ENCODE measurements around the gene RAB31. TPM values are rescaled to one million over a fixed set of nuclear protein-coding genes. Genes with fewer than 3 reads are reported as not detected.

The RAB31 gene
- total RNA-seq (2021) (30.8 to 34.9 TPM (median 32.9 TPM) in 3 replicates), Bru-seq, nascent RNA (percentile 62 among the genes with signal in this experiment)
- long read RNA-seq, experiment 1, full-length matches to known transcripts = 261 of 288 reads
- long read RNA-seq, experiment 1, partial matches to known transcripts = 5 of 288 reads
- long read RNA-seq, experiment 1, other reads (novel, unspliced or antisense) = 22 of 288 reads
- long read RNA-seq, experiment 2, full-length matches to known transcripts = 22 of 49 reads
- long read RNA-seq, experiment 2, partial matches to known transcripts = 24 of 49 reads
- long read RNA-seq, experiment 2, other reads (novel, unspliced or antisense) = 3 of 49 reads
- long read RNA-seq, experiment 3, full-length matches to known transcripts = 17 of 20 reads
- long read RNA-seq, experiment 3, partial matches to known transcripts = 0 of 20 reads
- long read RNA-seq, experiment 3, other reads (novel, unspliced or antisense) = 3 of 20 reads

GRCh38 chr18:9708057-9708433 lies at the start of gene RAB31:
RAB31 (plus strand) TSS chr18:9708301; CDS start chr18:9708406, 105 bp downstream.
- CTCF ChIA-PET = interaction anchor here (0.6 to 1.8 kb wide), 2 partner anchors 14 to 57 kb away, joined by 5 to 8 read pairs; no protein-coding TSS in a partner anchor
- H3K27ac Mint-ChIP-seq = no peak within 1 kb of the TSS
- peak within 1 kb of the TSS; percentile 85 for H3K4me3 Mint-ChIP-seq
- TF ChIP-seq FOXP4 (CRISPR knock-in tag; IDR thresholded peaks at IDR 0.05) (peak; percentile 3; the same call in 1 of the 2 replicates), NR2C2 (CRISPR knock-in tag; IDR thresholded peaks at IDR 0.05) (no peak), SP1 (CRISPR knock-in tag; conservative IDR thresholded peaks at IDR 0.05) (peak; percentile 69), NR3C1 (CRISPR knock-in tag; conservative IDR thresholded peaks at IDR 0.05; ENCODE audit: low read depth) (no peak), ZNF219 (CRISPR knock-in tag; IDR thresholded peaks at IDR 0.05; ENCODE audit: borderline replicate concordance) (no peak), MLX (CRISPR knock-in tag; IDR thresholded peaks at IDR 0.05) (no peak), E2F1 (CRISPR knock-in tag; IDR thresholded peaks at IDR 0.05) (no peak), ZMAT4 (CRISPR knock-in tag; IDR thresholded peaks at IDR 0.05) (no peak), ZNF232 (CRISPR knock-in tag; IDR thresholded peaks at IDR 0.05) (0 out of 2 replicates have a peak, but pooled peaks have one; percentile 42), ZBTB43 (CRISPR knock-in tag; IDR thresholded peaks at IDR 0.05) (no peak), ERG (CRISPR knock-in tag; IDR thresholded peaks at IDR 0.05) (no peak), E2F4 (CRISPR knock-in tag; IDR thresholded peaks at IDR 0.05; ENCODE audit: borderline replicate concordance, low read depth) (no peak), ATF3 (CRISPR knock-in tag; conservative IDR thresholded peaks at IDR 0.05) (no peak), SMAD3 (CRISPR knock-in tag; IDR thresholded peaks at IDR 0.05; ENCODE audit: borderline replicate concordance) (no peak), NFYB (CRISPR knock-in tag; conservative IDR thresholded peaks at IDR 0.05; ENCODE audit: low read depth) (no peak), ZBTB21 (CRISPR knock-in tag; IDR thresholded peaks at IDR 0.05; ENCODE audit: borderline replicate concordance) (no peak), GABPB1 (CRISPR knock-in tag; IDR thresholded peaks at IDR 0.05) (no peak), ZNF281 (CRISPR knock-in tag; IDR thresholded peaks at IDR 0.05) (no peak)
- TF ChIP-seq, protein P1, sequence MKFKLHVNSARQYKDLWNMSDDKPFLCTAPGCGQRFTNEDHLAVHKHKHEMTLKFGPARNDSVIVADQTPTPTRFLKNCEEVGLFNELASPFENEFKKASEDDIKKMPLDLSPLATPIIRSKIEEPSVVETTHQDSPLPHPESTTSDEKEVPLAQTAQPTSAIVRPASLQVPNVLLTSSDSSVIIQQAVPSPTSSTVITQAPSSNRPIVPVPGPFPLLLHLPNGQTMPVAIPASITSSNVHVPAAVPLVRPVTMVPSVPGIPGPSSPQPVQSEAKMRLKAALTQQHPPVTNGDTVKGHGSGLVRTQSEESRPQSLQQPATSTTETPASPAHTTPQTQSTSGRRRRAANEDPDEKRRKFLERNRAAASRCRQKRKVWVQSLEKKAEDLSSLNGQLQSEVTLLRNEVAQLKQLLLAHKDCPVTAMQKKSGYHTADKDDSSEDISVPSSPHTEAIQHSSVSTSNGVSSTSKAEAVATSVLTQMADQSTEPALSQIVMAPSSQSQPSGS (CRISPR knock-in tag; IDR thresholded peaks at IDR 0.05; ENCODE audit: borderline replicate concordance, low read depth) = no peak
- TF ChIP-seq, protein P2, sequence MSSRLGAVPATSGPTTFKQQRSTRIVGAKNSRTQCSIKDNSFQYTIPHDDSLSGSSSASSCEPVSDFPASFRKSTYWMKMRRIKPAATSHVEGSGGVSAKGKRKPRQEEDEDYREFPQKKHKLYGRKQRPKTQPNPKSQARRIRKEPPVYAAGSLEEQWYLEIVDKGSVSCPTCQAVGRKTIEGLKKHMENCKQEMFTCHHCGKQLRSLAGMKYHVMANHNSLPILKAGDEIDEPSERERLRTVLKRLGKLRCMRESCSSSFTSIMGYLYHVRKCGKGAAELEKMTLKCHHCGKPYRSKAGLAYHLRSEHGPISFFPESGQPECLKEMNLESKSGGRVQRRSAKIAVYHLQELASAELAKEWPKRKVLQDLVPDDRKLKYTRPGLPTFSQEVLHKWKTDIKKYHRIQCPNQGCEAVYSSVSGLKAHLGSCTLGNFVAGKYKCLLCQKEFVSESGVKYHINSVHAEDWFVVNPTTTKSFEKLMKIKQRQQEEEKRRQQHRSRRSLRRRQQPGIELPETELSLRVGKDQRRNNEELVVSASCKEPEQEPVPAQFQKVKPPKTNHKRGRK (CRISPR knock-in tag; IDR thresholded peaks at IDR 0.05; ENCODE audit: borderline replicate concordance) = no peak

More at GRCh38 chr18:9708057-9708433, at the start of gene RAB31:
- Mint-ChIP-seq H3K4me1 (peaks cover 49% of the 10 kb centered on the region), H3K36me3 (no peaks in the 10 kb centered on the region), H3K27me3 (ENCODE audit: low read depth) (peaks cover 50% of the 10 kb centered on the region), H3K9me3 (no peaks in the 10 kb centered on the region)
- ATAC-seq (peak; percentile 58), DNase-seq (ENCODE audit: low spot score) (peak; percentile 56)
- POLR2A ChIA-PET = no interaction called here

All from WTC11 (cell line).